GM23248 (cell line): Measurements from ENCODE around the gene FOXD4L6.
"Not testable (repeated sequence)": the region's sequence is repeated elsewhere in the genome, so short reads cannot be mapped to it uniquely, and the experiment has no call there.

Experiments
- EZH2 ChIP-seq: fragments of 200-600 bp; sonication (generic); IDR thresholded peaks from 2 replicates; pipeline ENCODE4 v1.6.1; 2018; ENCODE audit warnings: antibody characterized with exemption, mild to moderate bottlenecking; ENCODE audit not compliant: insufficient read depth, poor library complexity, severe bottlenecking
- EZH2phosphoT487 ChIP-seq: fragments of 200-600 bp; sonication (generic); IDR thresholded peaks from 2 replicates; pipeline ENCODE4 v1.6.1; 2018; ENCODE audit warnings: antibody characterized with exemption, moderate library complexity, mild to moderate bottlenecking, low read depth; ENCODE audit not compliant: insufficient read depth

GRCh38 chr9:41109253-41109652 lies 19.2 kb downstream of the FOXD4L6 start:
- not testable (repeated sequence) for TF ChIP-seq EZH2, EZH2phosphoT487
